Testis (tissue), 3 donors: ENCODE measurements around the gene MYRFL. TPM values are rescaled to one million over a fixed set of nuclear protein-coding genes. Genes with fewer than 3 reads are reported as not detected.

ENCODE experiments used
- DNase-seq: peaks from one replicate; pipeline ENCODE4 v3.0.0-alpha.2; 2019
- H3K27ac ChIP-seq, 2 donors: fragments of 200-600 bp; sonication (generic); one replicate each; pipeline ENCODE4 v1.5.1; 2019
- H3K27me3 ChIP-seq: fragments of 200-600 bp; sonication (generic); one replicate; pipeline ENCODE4 v1.5.1; 2019
- H3K36me3 ChIP-seq: fragments of 200-600 bp; sonication (generic); one replicate; pipeline ENCODE4 v1.5.1; 2017; ENCODE audit warnings: low read depth; ENCODE audit errors: missing control alignments
- H3K4me1 ChIP-seq: fragments of 200-600 bp; sonication (generic); one replicate; pipeline ENCODE4 v1.5.1; 2019
- H3K4me3 ChIP-seq, 2 donors: fragments of 200-600 bp; sonication (generic); one replicate each; pipeline ENCODE4 v1.5.1; 2017 to 2019
- H3K9me3 ChIP-seq: fragments of 200-600 bp; sonication (generic); one replicate; pipeline ENCODE4 v1.5.1; 2017
- POLR2A ChIP-seq: fragments of 450-650 bp; IDR thresholded peaks from one replicate; pipeline ENCODE4 v1.6.1; 2017; ENCODE audit warnings: antibody characterized with exemption, mild to moderate bottlenecking, moderate library complexity
- WGBS, 2 donors: methylation state at CpG; one replicate each; pipeline ENCODE4 v1.1.5; 2018; 5-methylcytosine and 5-hydroxymethylcytosine counted together
- intact Hi-C: fragments of 100-400 bp; cut with DNase I; formaldehyde crosslinking; loops from one replicate; pipeline ENCODE4 v1.15.1; 2023; ENCODE audit warnings: low total_unique reads
- polyA plus RNA-seq: library from polyadenylated mRNA; stranded (reverse); fragments of 350-450 nt; fragmentation: Illumina TruSeq; extraction: RNeasy Lipid Tissue Mini Kit (QIAGEN cat#74804); gene quantifications from one replicate; pipeline ENCODE4 v1.2.3, GENCODE V29; 2014; ENCODE audit warnings: low read depth, low replicate concordance; ENCODE audit not compliant: insufficient read depth
- total RNA-seq, 2 donors: library from RNA; depleted of rRNA; stranded (reverse); fragments of >200 nt; gene quantifications; one replicate each; pipeline ENCODE4 v1.2.3, GENCODE V29; 2016
- TF ChIP-seq, protein P1 (sequence below), 3 experiments: fragments of 450-650 bp in 2 of 3; fragments of 200-600 bp in 1 of 3; sonication (generic) in 1 of 3; IDR thresholded peaks; one replicate each; pipeline ENCODE4 v1.5.1; 2016 to 2019; ENCODE audit warnings: antibody characterized with exemption in 3 of 3, mild to moderate bottlenecking in 2 of 3, moderate library complexity in 1 of 3

Gene MYRFL
- total and polyA plus RNA-seq, 3 donors from 2014 or later: 0.87 to 8.0 (median 1.0) TPM

GRCh38 chr12:70002097-70002911, 177.3 kb downstream of the MYRFL start:
- H3K27me3 ChIP-seq: no peaks in the 10 kb centered on the region
- H3K27ac ChIP-seq: peak overlapping the region in 1 of 2 donors; percentile 6
- H3K9me3 ChIP-seq: no peaks in the 10 kb centered on the region
- peak; percentile 60 for DNase-seq
- no peak overlapping the region for H3K4me3 ChIP-seq
- H3K36me3 ChIP-seq: no peaks in the 10 kb centered on the region
- TF ChIP-seq POLR2A: no peak
- H3K4me1 ChIP-seq: peaks cover 7% of the 10 kb centered on the region
- intact Hi-C loops: no loop called here
- WGBS, 2 donors: 42 to 68% methylated on average over 3 of the region's 3 CpGs

- 56 to 66% methylated on average over 6 of the region's 6 CpGs for WGBS, 2 donors
These were observed 177.9 kb downstream of the MYRFL start for GRCh38 chr12:70002912-70003255.

DNA sequence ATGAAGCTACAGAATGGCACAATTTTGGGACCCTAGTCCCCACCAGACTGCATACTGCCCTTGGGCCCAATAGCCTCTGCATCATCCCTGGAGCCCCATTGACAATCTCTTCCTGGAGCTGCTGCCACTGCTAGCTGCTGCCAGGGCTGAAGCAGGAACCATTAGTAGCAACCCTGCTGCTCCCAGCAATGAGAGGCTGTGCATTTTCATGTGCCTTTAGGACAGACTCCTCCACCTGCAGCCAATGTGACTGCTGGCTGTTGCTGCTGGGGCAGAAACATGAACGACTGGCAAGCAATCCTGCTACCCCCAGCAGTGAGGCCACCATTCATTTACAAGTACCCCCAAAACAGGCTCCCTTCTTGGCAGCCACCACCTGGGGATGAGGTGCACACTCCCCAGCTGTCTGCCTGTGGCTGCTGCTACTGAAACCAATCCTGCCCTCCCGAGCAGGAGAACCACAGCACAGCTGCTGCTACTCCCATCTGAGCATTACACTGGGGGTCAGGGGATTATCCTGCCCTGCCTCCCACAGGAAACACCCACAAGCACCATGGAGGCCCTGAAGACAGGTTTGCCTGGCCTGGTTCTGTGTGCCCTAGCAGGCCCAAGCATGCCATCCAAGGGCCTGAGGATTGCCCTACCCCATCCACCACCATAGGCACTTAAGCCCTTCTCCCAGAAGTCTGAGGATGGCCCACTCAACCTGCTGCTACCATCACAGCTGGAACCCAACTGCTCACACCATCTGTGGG, 181.0 kb downstream of the MYRFL start:
- TF ChIP-seq, protein P1, sequence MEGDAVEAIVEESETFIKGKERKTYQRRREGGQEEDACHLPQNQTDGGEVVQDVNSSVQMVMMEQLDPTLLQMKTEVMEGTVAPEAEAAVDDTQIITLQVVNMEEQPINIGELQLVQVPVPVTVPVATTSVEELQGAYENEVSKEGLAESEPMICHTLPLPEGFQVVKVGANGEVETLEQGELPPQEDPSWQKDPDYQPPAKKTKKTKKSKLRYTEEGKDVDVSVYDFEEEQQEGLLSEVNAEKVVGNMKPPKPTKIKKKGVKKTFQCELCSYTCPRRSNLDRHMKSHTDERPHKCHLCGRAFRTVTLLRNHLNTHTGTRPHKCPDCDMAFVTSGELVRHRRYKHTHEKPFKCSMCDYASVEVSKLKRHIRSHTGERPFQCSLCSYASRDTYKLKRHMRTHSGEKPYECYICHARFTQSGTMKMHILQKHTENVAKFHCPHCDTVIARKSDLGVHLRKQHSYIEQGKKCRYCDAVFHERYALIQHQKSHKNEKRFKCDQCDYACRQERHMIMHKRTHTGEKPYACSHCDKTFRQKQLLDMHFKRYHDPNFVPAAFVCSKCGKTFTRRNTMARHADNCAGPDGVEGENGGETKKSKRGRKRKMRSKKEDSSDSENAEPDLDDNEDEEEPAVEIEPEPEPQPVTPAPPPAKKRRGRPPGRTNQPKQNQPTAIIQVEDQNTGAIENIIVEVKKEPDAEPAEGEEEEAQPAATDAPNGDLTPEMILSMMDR (IDR thresholded peaks at IDR 0.05): no peak
- no peak for TF ChIP-seq POLR2A
- H3K36me3 ChIP-seq: no peaks in the 10 kb centered on the region
- no peak overlapping the region for H3K27ac ChIP-seq
- no peak for DNase-seq
- H3K27me3 ChIP-seq: no peaks in the 10 kb centered on the region
- WGBS, 2 donors: 75% methylated on average over 2 of the region's 2 CpGs
- no peaks in the 10 kb centered on the region for H3K9me3 ChIP-seq
- H3K4me1 ChIP-seq: peaks cover 7% of the 10 kb centered on the region
- intact Hi-C loops: no loop called here
- H3K4me3 ChIP-seq: no peak overlapping the region

More at GRCh38 chr12:70002912-70003255, 177.9 kb downstream of the MYRFL start:
- no peaks in the 10 kb centered on the region for H3K36me3 ChIP-seq
- H3K9me3 ChIP-seq: no peaks in the 10 kb centered on the region
- H3K27ac ChIP-seq: peak overlapping the region in 1 of 2 donors; percentile 6
- H3K27me3 ChIP-seq: no peaks in the 10 kb centered on the region
- no peak overlapping the region for H3K4me3 ChIP-seq
- H3K4me1 ChIP-seq: peaks cover 7% of the 10 kb centered on the region
- intact Hi-C loops: no loop called here
- TF ChIP-seq, protein P1 (IDR thresholded peaks at IDR 0.05): no peak
- no peak for TF ChIP-seq POLR2A
- no peak for DNase-seq

- TF ChIP-seq, protein P1 (IDR thresholded peaks at IDR 0.05): no peak
- no peak for TF ChIP-seq POLR2A
- Histone ChIP-seq H3K36me3 (no peaks in the 10 kb centered on the region), H3K27ac (no peak overlapping the region), H3K27me3 (no peaks in the 10 kb centered on the region), H3K4me1 (peaks cover 7% of the 10 kb centered on the region), H3K4me3 (no peak overlapping the region), H3K9me3 (no peaks in the 10 kb centered on the region)
- WGBS, 2 donors: 50 to 65% methylated on average over 2 of the region's 2 CpGs
- no peak for DNase-seq
- intact Hi-C loops: no loop called here
These were observed 181.6 kb downstream of the MYRFL start for GRCh38 chr12:70006619-70006973.

GRCh38 chr12:70007687-70008086, 182.7 kb downstream of the MYRFL start:
- Histone ChIP-seq H3K4me1 (peaks cover 2% of the 10 kb centered on the region), H3K4me3 (no peak overlapping the region), H3K27ac (no peak overlapping the region), H3K9me3 (no peaks in the 10 kb centered on the region), H3K27me3 (no peaks in the 10 kb centered on the region), H3K36me3 (no peaks in the 10 kb centered on the region)
- no peak for TF ChIP-seq POLR2A
- TF ChIP-seq, protein P1 (IDR thresholded peaks at IDR 0.05): no peak
- no peak for DNase-seq
- 78 to 90% methylated on average over 2 of the region's 2 CpGs for WGBS, 2 donors
- intact Hi-C loops: no loop called here
